ENCODE results near the gene PRDM5. TPM values are rescaled to one million over a fixed set of nuclear protein-coding genes. Genes with fewer than 3 reads are reported as not detected.

PRDM5 gene
- polyA plus RNA-seq, 1 donor from 2014 or later: 1.6 TPM

DNA sequence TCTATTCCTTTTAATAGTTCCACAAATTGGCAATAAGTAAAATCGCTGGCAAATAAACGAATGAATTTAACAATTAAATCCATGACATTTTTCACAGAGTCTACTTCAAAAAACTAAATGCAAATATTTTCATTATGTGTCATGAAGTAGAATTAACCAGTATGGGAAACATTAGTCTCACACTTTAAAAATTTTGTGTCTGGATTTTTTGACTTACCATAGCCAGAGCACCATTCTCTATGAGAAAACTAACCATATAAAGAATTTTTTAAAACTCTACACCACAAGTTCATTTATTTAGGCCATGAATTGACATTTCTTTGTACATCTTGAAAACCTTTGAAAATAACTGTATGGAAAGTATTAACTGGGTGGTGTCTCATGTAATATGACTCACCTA lies 41.2 kb downstream of the PRDM5 start:
- no peaks in the 10 kb centered on the region for H3K27me3 ChIP-seq (ENCODE audit: insufficient read depth, low read depth, low read length)
- H2AFZ ChIP-seq (ENCODE audit: low read depth, low read length): no peak overlapping the region
- H3K4me3 ChIP-seq (ENCODE audit: low read length): no peak overlapping the region
- H3K4me2 ChIP-seq (ENCODE audit: low read length): no peak overlapping the region
- H3F3A ChIP-seq (ENCODE audit: insufficient read depth, low read length, poor library complexity, severe bottlenecking): no peaks in the 10 kb centered on the region
- TF ChIP-seq MXI1 (conservative IDR thresholded peaks at IDR 0.05; ENCODE audit: poor library complexity, severe bottlenecking): no peak
- TF ChIP-seq TAF1 (IDR thresholded peaks at IDR 0.05; ENCODE audit: low read depth): no peak
- TF ChIP-seq, protein P1, sequence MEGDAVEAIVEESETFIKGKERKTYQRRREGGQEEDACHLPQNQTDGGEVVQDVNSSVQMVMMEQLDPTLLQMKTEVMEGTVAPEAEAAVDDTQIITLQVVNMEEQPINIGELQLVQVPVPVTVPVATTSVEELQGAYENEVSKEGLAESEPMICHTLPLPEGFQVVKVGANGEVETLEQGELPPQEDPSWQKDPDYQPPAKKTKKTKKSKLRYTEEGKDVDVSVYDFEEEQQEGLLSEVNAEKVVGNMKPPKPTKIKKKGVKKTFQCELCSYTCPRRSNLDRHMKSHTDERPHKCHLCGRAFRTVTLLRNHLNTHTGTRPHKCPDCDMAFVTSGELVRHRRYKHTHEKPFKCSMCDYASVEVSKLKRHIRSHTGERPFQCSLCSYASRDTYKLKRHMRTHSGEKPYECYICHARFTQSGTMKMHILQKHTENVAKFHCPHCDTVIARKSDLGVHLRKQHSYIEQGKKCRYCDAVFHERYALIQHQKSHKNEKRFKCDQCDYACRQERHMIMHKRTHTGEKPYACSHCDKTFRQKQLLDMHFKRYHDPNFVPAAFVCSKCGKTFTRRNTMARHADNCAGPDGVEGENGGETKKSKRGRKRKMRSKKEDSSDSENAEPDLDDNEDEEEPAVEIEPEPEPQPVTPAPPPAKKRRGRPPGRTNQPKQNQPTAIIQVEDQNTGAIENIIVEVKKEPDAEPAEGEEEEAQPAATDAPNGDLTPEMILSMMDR (IDR thresholded peaks at IDR 0.05; ENCODE audit: poor library complexity, severe bottlenecking): no peak
- TF ChIP-seq EZH2 (IDR thresholded peaks at IDR 0.05; ENCODE audit: borderline replicate concordance, insufficient read depth, low read length, poor library complexity, severe bottlenecking): no peak
- no peak for TF ChIP-seq EP300 (conservative IDR thresholded peaks at IDR 0.05; ENCODE audit: poor library complexity, severe bottlenecking)
- TF ChIP-seq POLR2AphosphoS5 (IDR thresholded peaks at IDR 0.05): no peak
- TF ChIP-seq, protein P2, sequence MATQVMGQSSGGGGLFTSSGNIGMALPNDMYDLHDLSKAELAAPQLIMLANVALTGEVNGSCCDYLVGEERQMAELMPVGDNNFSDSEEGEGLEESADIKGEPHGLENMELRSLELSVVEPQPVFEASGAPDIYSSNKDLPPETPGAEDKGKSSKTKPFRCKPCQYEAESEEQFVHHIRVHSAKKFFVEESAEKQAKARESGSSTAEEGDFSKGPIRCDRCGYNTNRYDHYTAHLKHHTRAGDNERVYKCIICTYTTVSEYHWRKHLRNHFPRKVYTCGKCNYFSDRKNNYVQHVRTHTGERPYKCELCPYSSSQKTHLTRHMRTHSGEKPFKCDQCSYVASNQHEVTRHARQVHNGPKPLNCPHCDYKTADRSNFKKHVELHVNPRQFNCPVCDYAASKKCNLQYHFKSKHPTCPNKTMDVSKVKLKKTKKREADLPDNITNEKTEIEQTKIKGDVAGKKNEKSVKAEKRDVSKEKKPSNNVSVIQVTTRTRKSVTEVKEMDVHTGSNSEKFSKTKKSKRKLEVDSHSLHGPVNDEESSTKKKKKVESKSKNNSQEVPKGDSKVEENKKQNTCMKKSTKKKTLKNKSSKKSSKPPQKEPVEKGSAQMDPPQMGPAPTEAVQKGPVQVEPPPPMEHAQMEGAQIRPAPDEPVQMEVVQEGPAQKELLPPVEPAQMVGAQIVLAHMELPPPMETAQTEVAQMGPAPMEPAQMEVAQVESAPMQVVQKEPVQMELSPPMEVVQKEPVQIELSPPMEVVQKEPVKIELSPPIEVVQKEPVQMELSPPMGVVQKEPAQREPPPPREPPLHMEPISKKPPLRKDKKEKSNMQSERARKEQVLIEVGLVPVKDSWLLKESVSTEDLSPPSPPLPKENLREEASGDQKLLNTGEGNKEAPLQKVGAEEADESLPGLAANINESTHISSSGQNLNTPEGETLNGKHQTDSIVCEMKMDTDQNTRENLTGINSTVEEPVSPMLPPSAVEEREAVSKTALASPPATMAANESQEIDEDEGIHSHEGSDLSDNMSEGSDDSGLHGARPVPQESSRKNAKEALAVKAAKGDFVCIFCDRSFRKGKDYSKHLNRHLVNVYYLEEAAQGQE (IDR thresholded peaks at IDR 0.05; ENCODE audit: borderline replicate concordance): no peak
- no peaks in the 10 kb centered on the region for H3K79me2 ChIP-seq (replicated peaks; ENCODE audit: insufficient read depth, low read length)
- no peaks in the 10 kb centered on the region for H3K36me3 ChIP-seq (ENCODE audit: insufficient read depth, low read length)
- H3K9me3 ChIP-seq (ENCODE audit: low read length): no peaks in the 10 kb centered on the region
- no peaks in the 10 kb centered on the region for H3K9me2 ChIP-seq (ENCODE audit: insufficient read depth, low read length)
- H3K9ac ChIP-seq (ENCODE audit: low read length): no peak overlapping the region
- H3K27ac ChIP-seq (ENCODE audit: low read length): no peak overlapping the region
- no peaks in the 10 kb centered on the region for H4K20me1 ChIP-seq (ENCODE audit: insufficient read depth)

DNA sequence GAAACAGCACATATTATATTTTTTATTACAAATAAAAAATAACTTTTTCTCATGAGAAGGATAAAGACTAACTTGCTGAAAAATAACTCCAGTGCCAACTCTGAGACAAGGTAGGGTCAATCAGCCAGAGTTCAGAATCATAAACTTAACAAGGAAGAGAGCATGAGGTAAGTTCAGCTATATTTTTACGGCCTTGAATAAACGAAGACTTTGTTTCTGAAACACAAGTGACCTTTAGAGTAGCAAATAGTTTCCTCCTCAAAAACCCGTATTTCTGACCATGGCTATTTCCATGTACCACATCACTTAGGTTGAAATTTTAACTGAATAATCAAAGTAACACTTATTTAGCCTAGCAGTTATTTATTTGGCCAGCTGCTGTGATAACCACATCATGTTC lies 45.5 kb downstream of the PRDM5 start:
- no peaks in the 10 kb centered on the region for H3K27me3 ChIP-seq (ENCODE audit: insufficient read depth, low read depth, low read length)
- H3K9me2 ChIP-seq (ENCODE audit: insufficient read depth, low read length): no peaks in the 10 kb centered on the region
- H3K27ac ChIP-seq (ENCODE audit: low read length): no peak overlapping the region
- H3K79me2 ChIP-seq (replicated peaks; ENCODE audit: insufficient read depth, low read length): no peaks in the 10 kb centered on the region
- no peak for TF ChIP-seq EP300 (conservative IDR thresholded peaks at IDR 0.05; ENCODE audit: poor library complexity, severe bottlenecking)
- TF ChIP-seq MXI1 (conservative IDR thresholded peaks at IDR 0.05; ENCODE audit: poor library complexity, severe bottlenecking): no peak
- TF ChIP-seq EZH2 (IDR thresholded peaks at IDR 0.05; ENCODE audit: borderline replicate concordance, insufficient read depth, low read length, poor library complexity, severe bottlenecking): no peak
- no peak for TF ChIP-seq TAF1 (IDR thresholded peaks at IDR 0.05; ENCODE audit: low read depth)
- TF ChIP-seq, protein P2 (IDR thresholded peaks at IDR 0.05; ENCODE audit: borderline replicate concordance): no peak
- TF ChIP-seq SMC3 (conservative IDR thresholded peaks at IDR 0.05; ENCODE audit: poor library complexity): no peak
- TF ChIP-seq POLR2AphosphoS5 (IDR thresholded peaks at IDR 0.05): no peak
- TF ChIP-seq, protein P1 (IDR thresholded peaks at IDR 0.05; ENCODE audit: poor library complexity, severe bottlenecking): no peak
- no peak for TF ChIP-seq RAD21 (conservative IDR thresholded peaks at IDR 0.05)
- no peaks in the 10 kb centered on the region for H3K9me3 ChIP-seq (ENCODE audit: low read length)
- H2AFZ ChIP-seq (ENCODE audit: low read depth, low read length): no peak overlapping the region
- H3K4me3 ChIP-seq (ENCODE audit: low read length): no peak overlapping the region
- no peaks in the 10 kb centered on the region for H3K36me3 ChIP-seq (ENCODE audit: insufficient read depth, low read length)
- no peak overlapping the region for H3K4me2 ChIP-seq (ENCODE audit: low read length)
- H3K9ac ChIP-seq (ENCODE audit: low read length): no peak overlapping the region
- H3F3A ChIP-seq (ENCODE audit: insufficient read depth, low read length, poor library complexity, severe bottlenecking): no peaks in the 10 kb centered on the region
- H4K20me1 ChIP-seq (ENCODE audit: insufficient read depth): no peaks in the 10 kb centered on the region
